HepG2 (cell line): ENCODE results near the gene NUP93. TPM values are rescaled to one million over a fixed set of nuclear protein-coding genes. Genes with fewer than 3 reads are reported as not detected.

ENCODE experiments used
- ATAC-seq: fragments of 200-7000 bp; cut with Tn5 transposase; 3 replicates; pipeline ENCODE4 v1.9.1; 2020; ENCODE audit warnings: mild to moderate bottlenecking, moderate library complexity
- BruUV-seq: library from RNA; stranded (reverse); fragments of 400-500 nt; replicated peaks from 2 replicates; lab custom pipeline; 2021; lab: Mats Ljungman, UMichigan
- CTCF ChIA-PET: fragments of 300-600 bp; formaldehyde crosslinking; extraction: SDS; loops from one replicate; lab custom pipeline; 2021; ENCODE audit warnings: low total read pairs, inconsistent platforms, low intra/inter-chr PET ratio; lab: Yijun Ruan, JAX
- POLR2A ChIA-PET: fragments of 350-600 bp; sonication (Branson Sonifier 250); formaldehyde crosslinking; loops from one replicate; lab custom pipeline; 2020; ENCODE audit warnings: antibody characterized with exemption, inconsistent platforms; lab: Yijun Ruan, JAX
- DNase-seq: peaks from one replicate; pipeline ENCODE4 v3.0.0-alpha.2; 2015; ENCODE audit warnings: low spot score
- FAIRE-seq: peaks from 3 replicates; lab custom pipeline; 2011; peaks lifted over from hg19 to GRCh38; lab: Jason Lieb, UNC
- H2AFZ ChIP-seq: one replicate; pipeline ENCODE4 v1.6.1; 2011; ENCODE audit warnings: low read length, inconsistent platforms
- H3K27ac ChIP-seq: fragments of 300-600 bp; 3 replicates; pipeline ENCODE4 v1.8.0; 2011; ENCODE audit warnings: mixed run types, mild to moderate bottlenecking, mixed read lengths, low read length, inconsistent platforms; ENCODE audit not compliant: insufficient read depth; ENCODE audit errors: extremely low read length
- H3K27me3 ChIP-seq, 2 experiments: fragments of 200-600 bp in 1 of 2; 2 replicates in 1 of 2; 3 replicates in 1 of 2; pipeline versions ENCODE4 v1.6.0 to v1.8.0; 2011; ENCODE audit warnings: low read length in 2 of 2, mild to moderate bottlenecking in 2 of 2, moderate library complexity in 2 of 2, inconsistent platforms in 1 of 2; ENCODE audit not compliant: insufficient read depth in 2 of 2, control insufficient read depth in 1 of 2
- H3K36me3 ChIP-seq, 2 experiments: fragments of 200-600 bp in 1 of 2; replicated peaks in 1 of 2; 2 replicates in 1 of 2; 3 replicates in 1 of 2; pipeline versions ENCODE4 v1.5.1 to v1.8.0; 2011; ENCODE audit warnings: low read length in 2 of 2, inconsistent platforms in 1 of 2; ENCODE audit not compliant: insufficient read depth in 2 of 2, control insufficient read depth in 1 of 2
- H3K4me1 ChIP-seq: 2 replicates; pipeline ENCODE4 v1.5.1; 2012; ENCODE audit warnings: low read length, inconsistent platforms; ENCODE audit not compliant: insufficient read depth
- H3K4me2 ChIP-seq: 2 replicates; pipeline ENCODE4 v1.6.0; 2011; ENCODE audit warnings: low read depth, low read length, inconsistent platforms
- H3K4me3 ChIP-seq, 3 experiments: fragments of 200-600 bp in 1 of 3; sonication (generic), shearing (Covaris generic) in 1 of 3; replicated peaks in 1 of 3; 2 replicates each; pipeline ENCODE4 v1.5.1; 2011 to 2016; ENCODE audit warnings: low read length in 3 of 3, inconsistent platforms in 2 of 3, low read depth in 2 of 3, mild to moderate bottlenecking in 2 of 3, control low read depth in 1 of 3, mixed read lengths in 1 of 3; ENCODE audit not compliant: insufficient read depth in 1 of 3
- H3K79me2 ChIP-seq: one replicate; pipeline ENCODE4 v1.6.1; 2011; ENCODE audit warnings: low read length, inconsistent platforms; ENCODE audit not compliant: insufficient read depth
- H3K9ac ChIP-seq: 2 replicates; pipeline ENCODE4 v1.6.0; 2011; ENCODE audit warnings: mild to moderate bottlenecking, low read depth, low read length, inconsistent platforms; ENCODE audit not compliant: insufficient read depth
- H3K9me3 ChIP-seq: 2 replicates; pipeline ENCODE4 v1.5.1; 2012; ENCODE audit warnings: mild to moderate bottlenecking, low read length
- H4K20me1 ChIP-seq: 2 replicates; pipeline ENCODE4 v1.6.0; 2011; ENCODE audit warnings: inconsistent platforms, mild to moderate bottlenecking, low read length, moderate library complexity; ENCODE audit not compliant: insufficient read depth
- ADNP ChIP-seq: sonication (generic); formaldehyde crosslinking; IDR thresholded peaks from 2 replicates; pipeline ENCODE4 v1.4.0; 2020; ENCODE audit warnings: missing genetic modification reagents
- ARNT ChIP-seq: fragments of 450-650 bp; IDR thresholded peaks from 2 replicates; pipeline ENCODE4 v1.6.1; 2017
- MTA1 ChIP-seq: sonication (generic); formaldehyde crosslinking; IDR thresholded peaks from 2 replicates; pipeline ENCODE4 v1.4.0; 2020; ENCODE audit warnings: missing genetic modification reagents, mild to moderate bottlenecking, borderline replicate concordance
- MYNN ChIP-seq: sonication (generic); formaldehyde crosslinking; IDR thresholded peaks from 2 replicates; pipeline ENCODE4 v1.4.0; 2020; ENCODE audit warnings: mild to moderate bottlenecking, low read depth, missing genetic modification reagents
- TAF1 ChIP-seq: sonication (generic); formaldehyde crosslinking; IDR thresholded peaks from 2 replicates; pipeline ENCODE4 v1.4.0; 2020; ENCODE audit warnings: missing genetic modification reagents
- TP53 ChIP-seq: sonication (generic); formaldehyde crosslinking; conservative IDR thresholded peaks from 2 replicates; pipeline ENCODE4 v1.4.0; 2020; ENCODE audit warnings: missing genetic modification reagents
- ZNF451 ChIP-seq: sonication (generic); formaldehyde crosslinking; IDR thresholded peaks from 2 replicates; pipeline ENCODE4 v1.5.0; 2020; ENCODE audit warnings: mild to moderate bottlenecking, missing genetic modification reagents
- WGBS: methylation state at CpG from one replicate; pipeline ENCODE4 v1.1.6; 2017; ENCODE audit warnings: low lambda C conversion rate; 5-methylcytosine and 5-hydroxymethylcytosine counted together
- in situ Hi-C: cut with HindIII; loops from 2 replicates; pipeline ENCODE4 v1.10.0; 2017; ENCODE audit warnings: low pct_unique_long_range_greater_than_20kb; ENCODE audit not compliant: extremely low pct_ligation_motif_present
- intact Hi-C: fragments of 100-400 bp; cut with micrococcal nuclease; formaldehyde crosslinking; loops from one replicate; pipeline ENCODE4 v1.10.0; 2022; ENCODE audit not compliant: unreplicated experiment
- polyA plus RNA-seq, 8 experiments: library from polyadenylated mRNA; depleted of rRNA in 3 of 8; stranded (reverse) in 7 of 8; unstranded in 1 of 8; fragments of >200 nt; fragmentation: Illumina TruSeq in 4 of 8; extraction: Trizol in 4 of 8; gene quantifications; 2 replicates each; pipeline versions ENCODE4 v1.2.1 to v1.2.3, GENCODE V29; 2011 to 2016; ENCODE audit warnings: low read depth in 4 of 8, missing spikeins in 1 of 8, mixed read lengths in 1 of 8; ENCODE audit not compliant: insufficient read depth in 1 of 8
- total RNA-seq, 5 experiments: library from RNA; depleted of rRNA; stranded (reverse); fragments of >200 nt; fragmentation: Illumina TruSeq; extraction: Trizol; gene quantifications; 2 replicates each; pipeline ENCODE4 v1.2.3, GENCODE V29; 2016; ENCODE audit warnings: low read depth in 1 of 5
- TF ChIP-seq, protein P1 (sequence below): sonication (generic); formaldehyde crosslinking; IDR thresholded peaks from 2 replicates; pipeline ENCODE4 v1.5.0; 2020; ENCODE audit warnings: mild to moderate bottlenecking, missing genetic modification reagents, borderline replicate concordance
- TF ChIP-seq, protein P2 (sequence below): sonication (generic); formaldehyde crosslinking; IDR thresholded peaks from 2 replicates; pipeline ENCODE4 v1.4.0; 2020; ENCODE audit warnings: missing genetic modification reagents
- TF ChIP-seq, protein P3 (sequence below): sonication (generic); formaldehyde crosslinking; IDR thresholded peaks from 2 replicates; pipeline ENCODE4 v1.8.1; 2023; ENCODE audit warnings: mild to moderate bottlenecking, missing genetic modification reagents
- TF ChIP-seq, protein P4 (sequence below): sonication (generic); formaldehyde crosslinking; conservative IDR thresholded peaks from 2 replicates; pipeline ENCODE4 v1.4.0; 2020; ENCODE audit warnings: missing genetic modification reagents
- TF ChIP-seq, protein P5 (sequence below): IDR thresholded peaks from 2 replicates; pipeline ENCODE4 v1.6.1; 2018; ENCODE audit warnings: missing genetic modification reagents

Gene NUP93
- total and polyA plus RNA-seq, 2 of the 13 experiments (the other 11 are each of a cell fraction or from before 2014, with no cell fraction given) = 58.5 to 140 TPM

DNA sequence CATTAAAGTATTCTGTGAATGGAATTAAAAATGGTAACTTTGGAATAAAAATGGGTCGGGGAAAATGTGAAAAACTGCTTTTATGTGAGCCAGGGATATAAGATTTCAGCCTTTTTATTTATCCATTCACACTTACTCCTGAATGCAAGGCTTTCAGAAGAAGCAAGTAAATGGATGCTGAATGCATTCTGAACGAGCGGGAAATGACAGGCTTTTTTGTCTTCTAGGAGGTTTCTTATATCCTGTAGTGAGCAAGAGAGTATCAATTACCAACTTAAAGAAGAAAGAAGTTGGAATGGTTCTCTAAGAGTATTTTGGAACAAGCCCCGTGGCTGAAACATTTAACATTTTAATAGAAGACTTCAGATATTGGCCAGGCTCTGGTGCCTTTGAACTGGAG, 36.0 kb downstream of the NUP93 start:
- no peak for DNase-seq
- Histone ChIP-seq H3K27ac (no peak overlapping the region), H3K9me3 (no peaks in the 10 kb centered on the region), H3K4me2 (no peak overlapping the region), H3K27me3 (no peaks in the 10 kb centered on the region), H3K79me2 (no peaks in the 10 kb centered on the region), H3K36me3 (peaks cover 11 to 25% of the 10 kb centered on the region in 2 experiments), H4K20me1 (no peaks in the 10 kb centered on the region), H3K4me1 (0 out of 2 replicates have a peak, but pooled peaks cover 8% of the 10 kb centered on the region)
- WGBS = 96% methylated on average over 4 of the region's 4 CpGs
- no peak for FAIRE-seq
- in situ Hi-C loops = no loop called here
- no TSS peak for BruUV-seq
- TF ChIP-seq TAF1 = no peak
- TF ChIP-seq, protein P1, sequence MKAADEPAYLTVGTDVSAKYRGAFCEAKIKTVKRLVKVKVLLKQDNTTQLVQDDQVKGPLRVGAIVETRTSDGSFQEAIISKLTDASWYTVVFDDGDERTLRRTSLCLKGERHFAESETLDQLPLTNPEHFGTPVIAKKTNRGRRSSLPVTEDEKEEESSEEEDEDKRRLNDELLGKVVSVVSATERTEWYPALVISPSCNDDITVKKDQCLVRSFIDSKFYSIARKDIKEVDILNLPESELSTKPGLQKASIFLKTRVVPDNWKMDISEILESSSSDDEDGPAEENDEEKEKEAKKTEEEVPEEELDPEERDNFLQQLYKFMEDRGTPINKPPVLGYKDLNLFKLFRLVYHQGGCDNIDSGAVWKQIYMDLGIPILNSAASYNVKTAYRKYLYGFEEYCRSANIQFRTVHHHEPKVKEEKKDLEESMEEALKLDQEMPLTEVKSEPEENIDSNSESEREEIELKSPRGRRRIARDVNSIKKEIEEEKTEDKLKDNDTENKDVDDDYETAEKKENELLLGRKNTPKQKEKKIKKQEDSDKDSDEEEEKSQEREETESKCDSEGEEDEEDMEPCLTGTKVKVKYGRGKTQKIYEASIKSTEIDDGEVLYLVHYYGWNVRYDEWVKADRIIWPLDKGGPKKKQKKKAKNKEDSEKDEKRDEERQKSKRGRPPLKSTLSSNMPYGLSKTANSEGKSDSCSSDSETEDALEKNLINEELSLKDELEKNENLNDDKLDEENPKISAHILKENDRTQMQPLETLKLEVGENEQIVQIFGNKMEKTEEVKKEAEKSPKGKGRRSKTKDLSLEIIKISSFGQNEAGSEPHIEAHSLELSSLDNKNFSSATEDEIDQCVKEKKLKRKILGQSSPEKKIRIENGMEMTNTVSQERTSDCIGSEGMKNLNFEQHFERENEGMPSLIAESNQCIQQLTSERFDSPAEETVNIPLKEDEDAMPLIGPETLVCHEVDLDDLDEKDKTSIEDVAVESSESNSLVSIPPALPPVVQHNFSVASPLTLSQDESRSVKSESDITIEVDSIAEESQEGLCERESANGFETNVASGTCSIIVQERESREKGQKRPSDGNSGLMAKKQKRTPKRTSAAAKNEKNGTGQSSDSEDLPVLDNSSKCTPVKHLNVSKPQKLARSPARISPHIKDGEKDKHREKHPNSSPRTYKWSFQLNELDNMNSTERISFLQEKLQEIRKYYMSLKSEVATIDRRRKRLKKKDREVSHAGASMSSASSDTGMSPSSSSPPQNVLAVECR (CRISPR knock-in tag) = no peak
- TF ChIP-seq ZNF451 (CRISPR knock-in tag) = no peak
- TF ChIP-seq, protein P2, sequence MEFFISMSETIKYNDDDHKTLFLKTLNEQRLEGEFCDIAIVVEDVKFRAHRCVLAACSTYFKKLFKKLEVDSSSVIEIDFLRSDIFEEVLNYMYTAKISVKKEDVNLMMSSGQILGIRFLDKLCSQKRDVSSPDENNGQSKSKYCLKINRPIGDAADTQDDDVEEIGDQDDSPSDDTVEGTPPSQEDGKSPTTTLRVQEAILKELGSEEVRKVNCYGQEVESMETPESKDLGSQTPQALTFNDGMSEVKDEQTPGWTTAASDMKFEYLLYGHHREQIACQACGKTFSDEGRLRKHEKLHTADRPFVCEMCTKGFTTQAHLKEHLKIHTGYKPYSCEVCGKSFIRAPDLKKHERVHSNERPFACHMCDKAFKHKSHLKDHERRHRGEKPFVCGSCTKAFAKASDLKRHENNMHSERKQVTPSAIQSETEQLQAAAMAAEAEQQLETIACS = no peak
- TF ChIP-seq MTA1 = no peak
- no peak for TF ChIP-seq ADNP (CRISPR knock-in tag)
- TF ChIP-seq, protein P3, sequence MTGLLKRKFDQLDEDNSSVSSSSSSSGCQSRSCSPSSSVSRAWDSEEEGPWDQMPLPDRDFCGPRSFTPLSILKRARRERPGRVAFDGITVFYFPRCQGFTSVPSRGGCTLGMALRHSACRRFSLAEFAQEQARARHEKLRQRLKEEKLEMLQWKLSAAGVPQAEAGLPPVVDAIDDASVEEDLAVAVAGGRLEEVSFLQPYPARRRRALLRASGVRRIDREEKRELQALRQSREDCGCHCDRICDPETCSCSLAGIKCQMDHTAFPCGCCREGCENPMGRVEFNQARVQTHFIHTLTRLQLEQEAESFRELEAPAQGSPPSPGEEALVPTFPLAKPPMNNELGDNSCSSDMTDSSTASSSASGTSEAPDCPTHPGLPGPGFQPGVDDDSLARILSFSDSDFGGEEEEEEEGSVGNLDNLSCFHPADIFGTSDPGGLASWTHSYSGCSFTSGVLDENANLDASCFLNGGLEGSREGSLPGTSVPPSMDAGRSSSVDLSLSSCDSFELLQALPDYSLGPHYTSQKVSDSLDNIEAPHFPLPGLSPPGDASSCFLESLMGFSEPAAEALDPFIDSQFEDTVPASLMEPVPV = no peak
- TF ChIP-seq, protein P4, sequence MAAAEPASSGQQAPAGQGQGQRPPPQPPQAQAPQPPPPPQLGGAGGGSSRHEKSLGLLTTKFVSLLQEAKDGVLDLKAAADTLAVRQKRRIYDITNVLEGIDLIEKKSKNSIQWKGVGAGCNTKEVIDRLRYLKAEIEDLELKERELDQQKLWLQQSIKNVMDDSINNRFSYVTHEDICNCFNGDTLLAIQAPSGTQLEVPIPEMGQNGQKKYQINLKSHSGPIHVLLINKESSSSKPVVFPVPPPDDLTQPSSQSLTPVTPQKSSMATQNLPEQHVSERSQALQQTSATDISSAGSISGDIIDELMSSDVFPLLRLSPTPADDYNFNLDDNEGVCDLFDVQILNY (CRISPR knock-in tag) = no peak
- TF ChIP-seq ARNT = no peak
- TF ChIP-seq MYNN (CRISPR knock-in tag) = no peak
- TF ChIP-seq, protein P5, sequence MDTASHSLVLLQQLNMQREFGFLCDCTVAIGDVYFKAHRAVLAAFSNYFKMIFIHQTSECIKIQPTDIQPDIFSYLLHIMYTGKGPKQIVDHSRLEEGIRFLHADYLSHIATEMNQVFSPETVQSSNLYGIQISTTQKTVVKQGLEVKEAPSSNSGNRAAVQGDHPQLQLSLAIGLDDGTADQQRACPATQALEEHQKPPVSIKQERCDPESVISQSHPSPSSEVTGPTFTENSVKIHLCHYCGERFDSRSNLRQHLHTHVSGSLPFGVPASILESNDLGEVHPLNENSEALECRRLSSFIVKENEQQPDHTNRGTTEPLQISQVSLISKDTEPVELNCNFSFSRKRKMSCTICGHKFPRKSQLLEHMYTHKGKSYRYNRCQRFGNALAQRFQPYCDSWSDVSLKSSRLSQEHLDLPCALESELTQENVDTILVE (CRISPR knock-in tag) = no peak
- TF ChIP-seq TP53 (CRISPR knock-in tag) = no peak
- TF ChIP-seq, all 625 proteins: peak for 0
- ChIA-PET CTCF (no interaction called here), POLR2A (no interaction called here)
- Histone ChIP-seq H3K9ac (no peak overlapping the region), H2AFZ (no peak overlapping the region), H3K4me3 (no peak overlapping the region)
- intact Hi-C loops = no loop called here
- no peak for ATAC-seq
